ENCODE data around the gene EHF.

DNA sequence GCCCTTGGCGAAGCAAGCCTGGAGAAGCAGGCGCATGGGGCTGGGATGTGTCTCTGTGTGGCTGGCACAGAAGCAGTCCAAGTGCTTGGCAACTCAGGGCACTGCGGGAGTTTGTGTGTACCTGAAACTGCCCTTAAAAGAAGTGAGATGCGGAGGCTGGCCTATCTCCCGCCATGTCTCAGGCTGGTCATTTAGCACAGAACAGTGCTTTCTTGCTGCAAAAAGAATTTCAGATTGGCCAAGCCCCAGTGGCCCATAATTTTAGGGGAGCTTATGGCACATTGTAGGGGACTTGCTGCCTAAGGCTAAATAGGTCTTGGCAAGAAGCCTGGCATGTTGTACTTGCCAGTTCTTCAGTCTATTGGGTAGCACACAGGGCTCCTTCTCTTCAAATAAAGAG lies 16.4 kb downstream of the EHF start:
- TF ChIP-seq, protein P1, sequence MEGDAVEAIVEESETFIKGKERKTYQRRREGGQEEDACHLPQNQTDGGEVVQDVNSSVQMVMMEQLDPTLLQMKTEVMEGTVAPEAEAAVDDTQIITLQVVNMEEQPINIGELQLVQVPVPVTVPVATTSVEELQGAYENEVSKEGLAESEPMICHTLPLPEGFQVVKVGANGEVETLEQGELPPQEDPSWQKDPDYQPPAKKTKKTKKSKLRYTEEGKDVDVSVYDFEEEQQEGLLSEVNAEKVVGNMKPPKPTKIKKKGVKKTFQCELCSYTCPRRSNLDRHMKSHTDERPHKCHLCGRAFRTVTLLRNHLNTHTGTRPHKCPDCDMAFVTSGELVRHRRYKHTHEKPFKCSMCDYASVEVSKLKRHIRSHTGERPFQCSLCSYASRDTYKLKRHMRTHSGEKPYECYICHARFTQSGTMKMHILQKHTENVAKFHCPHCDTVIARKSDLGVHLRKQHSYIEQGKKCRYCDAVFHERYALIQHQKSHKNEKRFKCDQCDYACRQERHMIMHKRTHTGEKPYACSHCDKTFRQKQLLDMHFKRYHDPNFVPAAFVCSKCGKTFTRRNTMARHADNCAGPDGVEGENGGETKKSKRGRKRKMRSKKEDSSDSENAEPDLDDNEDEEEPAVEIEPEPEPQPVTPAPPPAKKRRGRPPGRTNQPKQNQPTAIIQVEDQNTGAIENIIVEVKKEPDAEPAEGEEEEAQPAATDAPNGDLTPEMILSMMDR (conservative IDR thresholded peaks at IDR 0.05 in 1 of 2, IDR thresholded peaks at IDR 0.05 in 1 of 2; ENCODE audit: low read depth in 1 of 2, low read length in 2 of 2) = no peak
- TF ChIP-seq EZH2 (IDR thresholded peaks at IDR 0.05; ENCODE audit: low read length, missing control alignments) = no peak

Data from fibroblast of lung (primary cell).